Inflammatory macrophage (primary cell): Measurements from ENCODE around the gene ATP5MK.
"Not testable (repeated sequence)": the region's sequence is repeated elsewhere in the genome, so short reads cannot be mapped to it uniquely, and the experiment has no call there.

Source experiments
- DNase-seq, 2 donors: peaks; one replicate each; pipeline ENCODE4 v3.0.0-alpha.2; 2020 to 2022

Gene ATP5MK

DNA sequence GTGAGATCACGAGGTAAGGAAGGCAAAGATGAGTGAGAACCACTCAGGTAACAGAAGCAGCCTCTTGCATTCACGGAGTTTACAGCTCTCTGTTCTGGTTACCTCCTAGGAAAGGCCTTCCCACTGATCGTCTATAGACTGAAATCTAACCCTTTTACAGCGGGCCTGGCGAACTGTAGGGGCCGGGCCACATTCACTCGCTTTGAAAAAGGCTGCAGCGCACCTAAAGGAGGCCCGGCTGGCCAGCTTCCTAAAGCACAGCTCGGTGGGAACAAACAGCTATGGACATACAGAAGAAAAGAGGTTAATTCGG, 565 bp downstream of the ATP5MK start:
- DNase-seq: no peak

DNA sequence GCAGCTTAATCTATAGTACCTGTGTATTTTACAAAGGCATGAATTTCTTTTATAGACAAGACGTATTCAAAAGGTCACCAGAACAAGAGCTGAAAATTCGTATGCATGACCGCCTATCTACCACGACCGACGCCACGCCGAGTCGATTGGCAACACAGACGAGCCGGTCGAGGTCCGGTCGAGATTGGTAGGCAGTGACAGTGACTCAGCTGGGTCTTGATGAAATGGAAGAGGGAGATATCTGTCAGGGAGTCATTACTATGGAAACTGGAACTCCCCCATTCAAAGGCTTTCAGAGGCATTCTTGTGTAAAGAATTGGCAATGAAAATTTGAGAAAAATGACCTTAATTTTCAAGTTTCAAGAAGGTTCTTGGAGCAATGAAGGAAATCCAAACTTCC, 2.1 kb downstream of the ATP5MK start:
- no peak for DNase-seq

DNA sequence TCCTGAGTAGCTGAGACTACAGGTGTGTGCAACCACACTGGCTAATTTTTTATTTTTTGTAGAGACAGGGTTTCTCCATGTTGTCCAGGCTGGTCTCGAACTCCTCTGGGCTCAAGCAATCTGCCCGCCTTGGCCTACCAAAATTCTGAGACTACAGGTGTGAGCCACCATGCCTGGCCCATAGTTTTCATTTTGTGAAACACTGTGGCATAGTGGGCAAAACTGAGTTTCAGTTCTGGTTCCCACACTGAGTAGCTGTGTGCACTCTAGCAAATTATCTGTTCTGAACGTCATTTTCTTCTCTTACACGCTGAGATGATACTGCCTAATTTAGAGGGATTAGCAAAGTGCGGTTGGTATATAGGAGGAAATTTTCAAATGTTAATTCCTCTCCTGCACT, 13.5 kb downstream of the ATP5MK start:
- no peak for DNase-seq

DNA sequence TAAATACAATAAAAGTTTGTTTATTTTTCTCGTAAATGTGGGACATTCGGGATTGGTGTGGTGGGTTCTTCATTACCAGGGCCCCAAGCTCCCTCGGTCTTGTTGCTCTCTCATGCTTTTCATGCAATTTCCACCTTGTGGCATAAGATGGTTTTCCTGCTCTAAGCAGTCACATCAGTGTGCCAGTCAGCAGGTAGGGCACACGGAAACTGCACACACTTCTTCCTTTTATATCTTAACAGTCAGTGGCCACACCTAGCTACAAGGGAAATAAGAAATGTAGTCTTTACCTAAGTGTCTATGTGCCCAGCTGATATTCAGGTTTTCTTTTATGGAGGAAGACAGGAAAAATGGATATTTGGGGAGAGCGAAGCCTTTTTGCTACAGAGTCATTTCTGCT, 22.0 kb downstream of the ATP5MK start:
- no peak for DNase-seq

DNA sequence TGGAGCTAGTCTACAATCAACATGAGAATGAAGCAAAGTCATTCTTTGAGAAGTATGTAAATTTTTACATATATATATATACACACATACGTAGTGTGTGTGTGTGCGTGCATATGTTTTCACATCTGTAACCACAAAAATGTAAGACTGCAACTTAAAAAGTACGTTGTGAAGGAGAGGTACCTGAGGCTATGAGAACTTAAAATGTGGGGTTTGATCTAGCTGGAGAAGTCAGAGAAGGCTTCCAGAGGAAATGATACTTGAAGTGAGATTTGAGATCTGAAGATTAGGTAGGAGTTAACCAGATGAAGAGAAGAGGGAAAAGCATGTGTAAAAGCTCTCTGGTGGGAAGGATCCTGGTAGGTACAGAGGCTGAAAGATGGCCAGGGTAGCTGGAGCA, 22.7 kb downstream of the ATP5MK start:
- DNase-seq: no peak

DNA sequence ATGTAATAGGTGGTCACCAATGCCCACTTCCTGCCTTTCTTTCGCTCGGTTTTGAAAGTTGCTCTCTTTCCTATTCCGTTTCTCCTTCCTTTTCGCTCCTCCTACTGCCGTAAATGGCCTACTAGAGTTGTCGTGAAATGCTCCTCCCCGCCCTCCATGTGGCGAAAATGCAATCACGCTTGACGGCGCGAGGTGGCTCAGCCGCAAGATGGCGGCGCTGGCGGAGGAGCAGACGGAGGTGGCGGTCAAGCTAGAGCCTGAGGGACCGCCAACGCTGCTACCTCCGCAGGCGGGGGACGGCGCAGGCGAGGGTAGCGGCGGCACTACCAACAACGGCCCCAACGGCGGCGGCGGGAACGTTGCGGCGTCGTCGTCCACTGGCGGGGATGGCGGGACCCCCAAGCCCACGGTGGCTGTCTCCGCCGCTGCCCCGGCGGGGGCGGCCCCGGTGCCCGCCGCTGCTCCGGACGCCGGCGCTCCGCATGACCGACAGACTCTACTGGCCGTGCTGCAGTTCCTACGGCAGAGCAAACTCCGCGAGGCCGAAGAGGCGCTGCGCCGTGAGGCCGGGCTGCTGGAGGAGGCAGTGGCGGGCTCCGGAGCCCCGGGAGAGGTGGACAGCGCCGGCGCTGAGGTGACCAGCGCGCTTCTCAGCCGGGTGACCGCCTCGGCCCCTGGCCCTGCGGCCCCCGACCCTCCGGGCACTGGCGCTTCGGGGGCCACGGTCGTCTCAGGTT, 28.3 kb downstream of the ATP5MK start, which contains the start of gene TAF5:
Gene TAF5, plus strand, starts transcription at position 195 of the 737 bp plus-strand sequence. Its CDS starts 14 bp downstream, at position 209.
- peak; percentile 95 for DNase-seq

- no peak for DNase-seq
Observed at GRCh38 chr10:103367379-103367781, 28.9 kb downstream of the ATP5MK start.

DNA sequence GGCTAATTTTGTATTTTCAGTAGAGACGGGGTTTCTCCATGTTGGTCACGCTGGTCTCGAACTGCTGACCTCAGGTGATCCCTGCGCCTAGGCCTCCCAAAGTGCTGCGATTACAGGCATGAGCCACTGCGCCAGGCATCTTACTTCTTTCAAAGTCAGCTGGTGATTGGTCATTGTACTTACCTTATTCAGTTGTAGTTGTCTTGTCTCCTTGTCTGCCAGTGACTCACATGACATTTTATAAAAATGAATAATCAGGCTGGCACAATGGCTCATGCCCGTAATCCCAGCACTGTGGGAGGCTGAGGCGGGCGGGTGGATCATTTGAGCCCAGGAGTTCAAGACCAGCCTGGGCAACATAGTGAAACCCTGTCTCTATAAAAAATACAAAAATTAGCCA, 35.5 kb downstream of the ATP5MK start:
- not testable (repeated sequence) for DNase-seq

- DNase-seq: not testable (repeated sequence)
Observed at GRCh38 chr10:103359493-103359892, 36.8 kb downstream of the ATP5MK start.

- no peak for DNase-seq
Observed at GRCh38 chr10:103355906-103356599, 40.2 kb downstream of the ATP5MK start.

DNA sequence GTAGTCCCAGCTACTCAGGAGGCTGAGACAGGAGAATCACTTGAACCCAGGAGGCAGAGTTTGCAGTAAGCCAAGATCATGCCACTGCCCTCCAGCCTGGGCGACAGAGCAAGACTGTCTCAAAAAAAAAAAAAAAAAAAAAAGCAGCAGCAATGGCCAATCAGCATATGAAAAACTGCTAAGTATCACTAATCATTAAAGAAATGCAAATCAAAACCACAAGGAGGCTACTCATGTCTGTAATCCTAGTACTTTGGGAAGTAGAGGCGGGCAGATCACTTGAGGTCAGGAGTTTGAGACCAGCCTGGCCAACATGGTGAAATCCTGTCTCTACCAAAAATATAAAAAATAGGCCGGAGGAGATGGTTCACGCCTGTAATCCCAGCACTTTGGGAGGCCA, 41.7 kb downstream of the ATP5MK start:
- not testable (repeated sequence) for DNase-seq

GRCh38 chr10:103353281-103353680, 43.0 kb downstream of the ATP5MK start:
- no peak for DNase-seq

DNA sequence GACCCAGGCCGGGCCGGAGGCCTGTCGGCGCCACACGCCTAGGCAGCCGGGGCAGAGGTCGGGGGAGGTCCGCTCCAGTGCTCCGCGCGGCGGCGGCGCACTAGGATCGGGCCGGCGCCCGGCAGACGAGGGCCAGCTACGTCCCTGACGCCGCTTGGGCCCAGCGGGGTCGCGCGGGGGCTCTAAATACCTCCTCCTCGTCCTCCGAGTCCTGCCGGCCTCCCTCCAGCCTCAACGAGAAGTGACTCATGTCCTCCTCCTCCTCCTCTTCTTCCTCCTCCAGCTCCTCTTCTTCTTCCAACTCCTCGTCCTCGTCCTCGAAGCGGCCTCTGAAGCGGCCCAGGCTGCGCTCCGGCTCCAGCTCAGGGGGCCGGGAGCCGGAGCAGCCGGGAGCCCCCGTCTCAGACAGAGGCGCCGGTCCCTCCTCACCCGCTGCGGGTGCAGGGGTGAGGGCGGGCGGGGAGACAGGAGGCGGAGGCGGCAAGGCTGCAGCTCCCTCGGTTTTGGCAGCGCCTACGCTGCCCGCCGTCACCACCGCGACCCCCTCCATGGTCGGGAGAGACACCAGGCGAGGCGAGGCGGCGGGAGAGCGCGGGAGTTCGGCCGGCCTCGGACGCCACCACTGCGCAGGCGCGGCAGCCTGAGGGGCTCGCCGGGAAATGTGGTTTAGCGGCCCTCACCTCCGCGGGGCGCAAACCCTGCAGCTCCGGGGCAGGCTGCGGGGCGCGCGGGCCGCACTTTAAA, 45.6 kb downstream of the ATP5MK start, which contains the start of gene PCGF6:
Gene PCGF6, minus strand, starts transcription at position 624 of the 744 bp plus-strand sequence. Its CDS starts 74 bp downstream, at position 550.
- peak; percentile 67 to 75 for DNase-seq

DNA sequence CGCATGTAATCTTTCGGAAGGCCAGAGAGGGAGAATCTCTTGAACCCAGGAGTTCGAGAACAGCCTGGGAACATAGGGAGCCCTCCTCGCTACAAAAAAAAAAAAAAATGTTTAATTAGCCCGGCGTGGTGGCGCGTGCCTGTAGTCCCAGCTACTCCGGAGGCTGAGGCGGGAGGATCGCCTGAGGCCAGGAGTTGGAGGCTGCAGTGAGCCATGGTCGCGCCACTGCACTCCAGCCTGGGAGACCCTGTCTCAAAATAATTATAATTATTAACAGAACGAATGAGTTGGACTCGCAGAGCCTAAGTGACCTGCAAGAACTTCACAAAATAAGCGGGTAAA, 46.1 kb downstream of the ATP5MK start:
- DNase-seq: no peak
